Liver (tissue), 9 donors: ENCODE results near the gene B4GALT4. TPM values are rescaled to one million over a fixed set of nuclear protein-coding genes. Genes with fewer than 3 reads are reported as not detected.

ENCODE experiments used
- DNase-seq: peaks from one replicate; pipeline ENCODE4 v3.0.0-alpha.2; 2017; ENCODE audit warnings: low spot score
- H3K27ac ChIP-seq, 2 donors: one replicate each; pipeline ENCODE4 v1.7.0; 2013; ENCODE audit warnings: inconsistent platforms in 2 of 2, low read length in 2 of 2, control low read depth in 1 of 2, low read depth in 1 of 2, mild to moderate bottlenecking in 1 of 2
- H3K27me3 ChIP-seq, 4 donors: one replicate each; pipeline versions ENCODE4 v1.6.1 to v1.7.0; 2013; ENCODE audit warnings: low read length in 3 of 4, inconsistent platforms in 1 of 4, mild to moderate bottlenecking in 1 of 4, moderate library complexity in 1 of 4; ENCODE audit not compliant: control insufficient read depth in 4 of 4, insufficient read depth in 4 of 4
- H3K36me3 ChIP-seq, 4 donors: one replicate each; pipeline versions ENCODE4 v1.6.1 to v1.7.0; 2013; ENCODE audit warnings: low read length in 3 of 4, mild to moderate bottlenecking in 3 of 4, low read depth in 1 of 4, moderate library complexity in 1 of 4; ENCODE audit not compliant: control insufficient read depth in 4 of 4, insufficient read depth in 3 of 4
- H3K4me1 ChIP-seq, 4 donors: one replicate each; pipeline versions ENCODE4 v1.6.1 to v1.7.0; 2013; ENCODE audit warnings: low read length in 3 of 4, mild to moderate bottlenecking in 3 of 4, moderate library complexity in 1 of 4; ENCODE audit not compliant: control insufficient read depth in 4 of 4, insufficient read depth in 4 of 4
- H3K4me3 ChIP-seq, 3 donors: one replicate each; pipeline versions ENCODE4 v1.6.1 to v1.7.0; 2013; ENCODE audit warnings: low read length in 3 of 3, control low read depth in 1 of 3, low read depth in 1 of 3, mild to moderate bottlenecking in 1 of 3
- H3K9ac ChIP-seq, 2 donors: one replicate each; pipeline ENCODE4 v1.7.0; 2013; ENCODE audit warnings: low read length in 2 of 2, mild to moderate bottlenecking in 2 of 2, moderate library complexity in 2 of 2, control low read depth in 1 of 2, low read depth in 1 of 2
- H3K9me3 ChIP-seq, 4 donors: one replicate each; pipeline versions ENCODE4 v1.6.1 to v1.7.0; 2013; ENCODE audit warnings: low read length in 3 of 4; ENCODE audit not compliant: control insufficient read depth in 4 of 4
- EGR1 ChIP-seq, 2 donors: IDR thresholded peaks; 2 replicates each; pipeline ENCODE4 v1.6.1; 2016 to 2018; ENCODE audit warnings: antibody characterized with exemption in 2 of 2, low read depth in 2 of 2
- FOXA1 ChIP-seq: IDR thresholded peaks from 2 replicates; pipeline ENCODE4 v1.6.1; 2016; ENCODE audit warnings: antibody characterized with exemption
- GABPA ChIP-seq, 2 donors: IDR thresholded peaks in 1 of 2; conservative IDR thresholded peaks in 1 of 2; 2 replicates each; pipeline ENCODE4 v1.6.1; 2016; ENCODE audit warnings: antibody characterized with exemption in 2 of 2, mild to moderate bottlenecking in 1 of 2, moderate library complexity in 1 of 2
- HNF4A ChIP-seq, 2 donors: conservative IDR thresholded peaks; 2 replicates each; pipeline ENCODE4 v1.6.1; 2016; ENCODE audit warnings: antibody characterized with exemption in 2 of 2, mild to moderate bottlenecking in 2 of 2
- HNF4G ChIP-seq: IDR thresholded peaks from 2 replicates; pipeline ENCODE4 v1.6.1; 2016; ENCODE audit warnings: antibody characterized with exemption
- JUND ChIP-seq, 2 donors: IDR thresholded peaks; 2 replicates each; pipeline ENCODE4 v1.6.1; 2016; ENCODE audit warnings: antibody characterized with exemption in 2 of 2
- NR2F2 ChIP-seq: IDR thresholded peaks from 2 replicates; pipeline ENCODE4 v1.6.1; 2016; ENCODE audit warnings: antibody characterized with exemption
- RAD21 ChIP-seq, 2 donors: IDR thresholded peaks; 2 replicates each; pipeline ENCODE4 v1.6.1; 2016; ENCODE audit warnings: antibody characterized with exemption in 2 of 2, mild to moderate bottlenecking in 2 of 2
- RXRA ChIP-seq, 2 donors: IDR thresholded peaks; 2 replicates each; pipeline ENCODE4 v1.6.1; 2017 to 2018; ENCODE audit warnings: antibody characterized with exemption in 2 of 2, mild to moderate bottlenecking in 1 of 2
- SP1 ChIP-seq: IDR thresholded peaks from 2 replicates; pipeline ENCODE4 v1.6.1; 2018; ENCODE audit warnings: antibody characterized with exemption, mild to moderate bottlenecking
- YY1 ChIP-seq: IDR thresholded peaks from 2 replicates; pipeline ENCODE4 v1.6.1; 2016; ENCODE audit warnings: antibody characterized with exemption, mild to moderate bottlenecking
- WGBS: extraction: QIAGEN DNeasy Blood & Tissue Kit; methylation state at CpG from one replicate; pipeline ENCODE4 v1.1.7; 2013; 5-methylcytosine and 5-hydroxymethylcytosine counted together
- polyA plus RNA-seq, 2 donors: library from polyadenylated mRNA; stranded (reverse) in 1 of 2; unstranded in 1 of 2; fragments of 200-250 nt in 1 of 2; fragments of >200 nt in 1 of 2; fragmentation: Nextera tagmentation in 1 of 2; extraction: Ambion mirVana in 1 of 2; gene quantifications; one replicate each; pipeline versions ENCODE4 v1.2.1 to v1.2.3, GENCODE V29; 2013 to 2015
- total RNA-seq, 2 donors: library from RNA; depleted of rRNA; stranded (reverse); fragments of >200 nt; gene quantifications; one replicate each; pipeline ENCODE4 v1.2.3, GENCODE V29; 2014
- TF ChIP-seq, protein P1 (sequence below): fragments of 150-350 bp; IDR thresholded peaks from 2 replicates; pipeline ENCODE4 v1.5.1; 2017; ENCODE audit warnings: improper control_type of control experiment, low read depth, low read length; ENCODE audit not compliant: missing input control
- TF ChIP-seq, protein P2 (sequence below): IDR thresholded peaks from 2 replicates; pipeline ENCODE4 v1.6.1; 2016; ENCODE audit warnings: antibody characterized with exemption
- TF ChIP-seq, protein P3 (sequence below): IDR thresholded peaks from 2 replicates; pipeline ENCODE4 v1.6.1; 2016; ENCODE audit warnings: antibody characterized with exemption, mild to moderate bottlenecking
- TF ChIP-seq, protein P4 (sequence below): IDR thresholded peaks from 2 replicates; pipeline ENCODE4 v1.6.1; 2016; ENCODE audit warnings: antibody characterized with exemption
- donor health status: healthy.
- donor health status: healthy.
- donor health status: healthy.
- donor health status: healthy.
- donor health status: healthy.

The B4GALT4 gene
- total and polyA plus RNA-seq, 4 donors: 9.3 to 14.6 (median 10.5) TPM

DNA sequence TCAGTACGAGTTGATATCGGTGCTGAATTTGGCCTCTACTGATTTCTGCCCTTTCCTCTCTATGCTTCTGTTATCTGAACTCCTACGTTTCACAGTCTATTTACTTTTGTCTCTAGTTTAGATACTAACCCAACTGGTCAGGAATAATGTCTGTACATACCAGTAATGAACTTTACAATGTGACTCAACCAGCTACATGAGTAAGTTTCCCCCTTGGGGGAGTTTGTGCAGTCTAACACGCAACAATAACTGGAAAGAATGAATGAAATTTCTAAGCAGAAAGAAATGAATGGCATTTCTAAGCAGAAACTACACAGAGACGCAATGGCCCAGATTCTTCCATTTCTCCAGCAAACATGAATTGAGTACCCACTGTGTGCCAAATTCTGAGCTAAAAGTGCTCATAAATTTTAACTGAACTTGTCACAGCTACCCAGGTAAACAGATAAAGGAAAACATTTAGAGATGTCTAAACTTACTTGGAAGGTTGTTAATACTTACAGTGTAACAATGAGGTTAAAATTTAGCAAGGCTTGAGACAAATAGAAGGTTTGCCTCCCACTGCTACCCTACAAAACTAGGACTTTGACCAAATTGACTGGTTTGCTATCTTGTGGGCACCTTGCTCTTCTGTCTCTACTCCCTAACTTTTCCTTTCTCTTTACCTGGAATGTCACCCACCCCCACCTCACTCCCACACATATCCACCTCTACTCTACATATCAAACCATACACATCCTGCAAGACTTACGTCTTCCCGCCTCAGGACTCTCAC lies 55.7 kb downstream of the B4GALT4 start:
- 64% methylated on average over 7 of the region's 7 CpGs for WGBS
- no peak for DNase-seq
- Histone ChIP-seq H3K4me1 (no peaks in the 10 kb centered on the region), H3K27me3 (no peaks in the 10 kb centered on the region), H3K9me3 (no peaks in the 10 kb centered on the region), H3K27ac (no peak overlapping the region), H3K4me3 (no peak overlapping the region), H3K9ac (no peak overlapping the region), H3K36me3 (no peaks in the 10 kb centered on the region)
- TF ChIP-seq FOXA1 (no peak), YY1 (no peak), SP1 (no peak), GABPA (IDR thresholded peaks at IDR 0.05 in 1 of 2, conservative IDR thresholded peaks at IDR 0.05 in 1 of 2) (no peak), NR2F2 (no peak), RXRA (IDR thresholded peaks at IDR 0.05) (no peak)
- TF ChIP-seq, protein P1, sequence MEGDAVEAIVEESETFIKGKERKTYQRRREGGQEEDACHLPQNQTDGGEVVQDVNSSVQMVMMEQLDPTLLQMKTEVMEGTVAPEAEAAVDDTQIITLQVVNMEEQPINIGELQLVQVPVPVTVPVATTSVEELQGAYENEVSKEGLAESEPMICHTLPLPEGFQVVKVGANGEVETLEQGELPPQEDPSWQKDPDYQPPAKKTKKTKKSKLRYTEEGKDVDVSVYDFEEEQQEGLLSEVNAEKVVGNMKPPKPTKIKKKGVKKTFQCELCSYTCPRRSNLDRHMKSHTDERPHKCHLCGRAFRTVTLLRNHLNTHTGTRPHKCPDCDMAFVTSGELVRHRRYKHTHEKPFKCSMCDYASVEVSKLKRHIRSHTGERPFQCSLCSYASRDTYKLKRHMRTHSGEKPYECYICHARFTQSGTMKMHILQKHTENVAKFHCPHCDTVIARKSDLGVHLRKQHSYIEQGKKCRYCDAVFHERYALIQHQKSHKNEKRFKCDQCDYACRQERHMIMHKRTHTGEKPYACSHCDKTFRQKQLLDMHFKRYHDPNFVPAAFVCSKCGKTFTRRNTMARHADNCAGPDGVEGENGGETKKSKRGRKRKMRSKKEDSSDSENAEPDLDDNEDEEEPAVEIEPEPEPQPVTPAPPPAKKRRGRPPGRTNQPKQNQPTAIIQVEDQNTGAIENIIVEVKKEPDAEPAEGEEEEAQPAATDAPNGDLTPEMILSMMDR: no peak
- TF ChIP-seq, protein P2, sequence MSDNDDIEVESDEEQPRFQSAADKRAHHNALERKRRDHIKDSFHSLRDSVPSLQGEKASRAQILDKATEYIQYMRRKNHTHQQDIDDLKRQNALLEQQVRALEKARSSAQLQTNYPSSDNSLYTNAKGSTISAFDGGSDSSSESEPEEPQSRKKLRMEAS: no peak
- TF ChIP-seq, protein P3, sequence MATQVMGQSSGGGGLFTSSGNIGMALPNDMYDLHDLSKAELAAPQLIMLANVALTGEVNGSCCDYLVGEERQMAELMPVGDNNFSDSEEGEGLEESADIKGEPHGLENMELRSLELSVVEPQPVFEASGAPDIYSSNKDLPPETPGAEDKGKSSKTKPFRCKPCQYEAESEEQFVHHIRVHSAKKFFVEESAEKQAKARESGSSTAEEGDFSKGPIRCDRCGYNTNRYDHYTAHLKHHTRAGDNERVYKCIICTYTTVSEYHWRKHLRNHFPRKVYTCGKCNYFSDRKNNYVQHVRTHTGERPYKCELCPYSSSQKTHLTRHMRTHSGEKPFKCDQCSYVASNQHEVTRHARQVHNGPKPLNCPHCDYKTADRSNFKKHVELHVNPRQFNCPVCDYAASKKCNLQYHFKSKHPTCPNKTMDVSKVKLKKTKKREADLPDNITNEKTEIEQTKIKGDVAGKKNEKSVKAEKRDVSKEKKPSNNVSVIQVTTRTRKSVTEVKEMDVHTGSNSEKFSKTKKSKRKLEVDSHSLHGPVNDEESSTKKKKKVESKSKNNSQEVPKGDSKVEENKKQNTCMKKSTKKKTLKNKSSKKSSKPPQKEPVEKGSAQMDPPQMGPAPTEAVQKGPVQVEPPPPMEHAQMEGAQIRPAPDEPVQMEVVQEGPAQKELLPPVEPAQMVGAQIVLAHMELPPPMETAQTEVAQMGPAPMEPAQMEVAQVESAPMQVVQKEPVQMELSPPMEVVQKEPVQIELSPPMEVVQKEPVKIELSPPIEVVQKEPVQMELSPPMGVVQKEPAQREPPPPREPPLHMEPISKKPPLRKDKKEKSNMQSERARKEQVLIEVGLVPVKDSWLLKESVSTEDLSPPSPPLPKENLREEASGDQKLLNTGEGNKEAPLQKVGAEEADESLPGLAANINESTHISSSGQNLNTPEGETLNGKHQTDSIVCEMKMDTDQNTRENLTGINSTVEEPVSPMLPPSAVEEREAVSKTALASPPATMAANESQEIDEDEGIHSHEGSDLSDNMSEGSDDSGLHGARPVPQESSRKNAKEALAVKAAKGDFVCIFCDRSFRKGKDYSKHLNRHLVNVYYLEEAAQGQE: no peak

DNA sequence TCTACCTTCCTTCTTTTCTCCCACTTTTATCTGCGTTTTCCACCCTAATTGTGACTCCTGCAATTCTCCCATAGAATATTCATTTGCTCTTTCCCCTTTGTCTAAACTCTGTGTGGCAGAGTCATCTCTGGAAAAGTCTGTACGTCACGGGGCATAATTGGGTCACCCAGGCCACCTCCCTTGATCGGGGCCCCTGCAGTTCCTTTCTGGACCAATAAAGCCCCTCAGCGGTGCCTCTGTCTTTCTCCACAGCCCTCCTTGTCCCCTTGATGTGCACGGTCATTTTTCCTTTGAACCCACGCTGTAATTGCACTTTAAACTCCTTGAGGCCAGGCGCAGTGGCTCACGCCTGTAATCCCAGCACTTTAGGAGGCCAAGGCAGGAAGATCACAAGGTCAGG lies 56.6 kb downstream of the B4GALT4 start:
- TF ChIP-seq SP1 (no peak), YY1 (no peak), FOXA1 (no peak), EGR1 (IDR thresholded peaks at IDR 0.05; ENCODE audit: low read depth in 2 of 2) (no peak), JUND (IDR thresholded peaks at IDR 0.05) (no peak), GABPA (IDR thresholded peaks at IDR 0.05 in 1 of 2, conservative IDR thresholded peaks at IDR 0.05 in 1 of 2) (no peak), HNF4A (conservative IDR thresholded peaks at IDR 0.05) (no peak), HNF4G (no peak), RAD21 (IDR thresholded peaks at IDR 0.05) (no peak)
- TF ChIP-seq, protein P4, sequence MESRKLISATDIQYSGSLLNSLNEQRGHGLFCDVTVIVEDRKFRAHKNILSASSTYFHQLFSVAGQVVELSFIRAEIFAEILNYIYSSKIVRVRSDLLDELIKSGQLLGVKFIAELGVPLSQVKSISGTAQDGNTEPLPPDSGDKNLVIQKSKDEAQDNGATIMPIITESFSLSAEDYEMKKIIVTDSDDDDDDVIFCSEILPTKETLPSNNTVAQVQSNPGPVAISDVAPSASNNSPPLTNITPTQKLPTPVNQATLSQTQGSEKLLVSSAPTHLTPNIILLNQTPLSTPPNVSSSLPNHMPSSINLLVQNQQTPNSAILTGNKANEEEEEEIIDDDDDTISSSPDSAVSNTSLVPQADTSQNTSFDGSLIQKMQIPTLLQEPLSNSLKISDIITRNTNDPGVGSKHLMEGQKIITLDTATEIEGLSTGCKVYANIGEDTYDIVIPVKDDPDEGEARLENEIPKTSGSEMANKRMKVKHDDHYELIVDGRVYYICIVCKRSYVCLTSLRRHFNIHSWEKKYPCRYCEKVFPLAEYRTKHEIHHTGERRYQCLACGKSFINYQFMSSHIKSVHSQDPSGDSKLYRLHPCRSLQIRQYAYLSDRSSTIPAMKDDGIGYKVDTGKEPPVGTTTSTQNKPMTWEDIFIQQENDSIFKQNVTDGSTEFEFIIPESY: no peak
- no peak for DNase-seq
- H3K9ac ChIP-seq: no peak overlapping the region
- no peaks in the 10 kb centered on the region for H3K9me3 ChIP-seq
- no peaks in the 10 kb centered on the region for H3K27me3 ChIP-seq
- WGBS: 90% methylated on average over 9 of the region's 9 CpGs
- no peaks in the 10 kb centered on the region for H3K4me1 ChIP-seq
- no peak overlapping the region for H3K4me3 ChIP-seq
- H3K27ac ChIP-seq: no peak overlapping the region
- H3K36me3 ChIP-seq: no peaks in the 10 kb centered on the region
